ENCODE measurements around the gene USP34.

The USP34 gene

DNA sequence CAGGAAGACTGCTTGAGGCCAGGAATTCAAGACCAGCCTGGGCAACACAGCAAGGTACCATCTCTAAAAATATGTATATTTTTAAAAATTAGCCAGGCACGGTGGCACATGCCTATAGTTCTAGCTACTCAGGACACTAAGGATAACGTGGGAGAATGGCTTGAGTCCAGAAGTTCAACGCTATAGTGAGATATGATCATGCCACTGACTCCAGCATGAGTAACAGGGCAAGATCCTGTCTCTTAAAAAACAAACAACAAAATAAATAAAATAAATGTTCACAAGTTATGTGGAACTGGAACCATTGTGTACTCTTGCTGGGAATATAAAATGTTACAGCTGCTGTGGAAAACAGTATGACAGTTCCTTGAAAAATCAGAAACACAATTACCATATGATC is 47.2 kb downstream of the USP34 start:
- TF ChIP-seq, protein P1, sequence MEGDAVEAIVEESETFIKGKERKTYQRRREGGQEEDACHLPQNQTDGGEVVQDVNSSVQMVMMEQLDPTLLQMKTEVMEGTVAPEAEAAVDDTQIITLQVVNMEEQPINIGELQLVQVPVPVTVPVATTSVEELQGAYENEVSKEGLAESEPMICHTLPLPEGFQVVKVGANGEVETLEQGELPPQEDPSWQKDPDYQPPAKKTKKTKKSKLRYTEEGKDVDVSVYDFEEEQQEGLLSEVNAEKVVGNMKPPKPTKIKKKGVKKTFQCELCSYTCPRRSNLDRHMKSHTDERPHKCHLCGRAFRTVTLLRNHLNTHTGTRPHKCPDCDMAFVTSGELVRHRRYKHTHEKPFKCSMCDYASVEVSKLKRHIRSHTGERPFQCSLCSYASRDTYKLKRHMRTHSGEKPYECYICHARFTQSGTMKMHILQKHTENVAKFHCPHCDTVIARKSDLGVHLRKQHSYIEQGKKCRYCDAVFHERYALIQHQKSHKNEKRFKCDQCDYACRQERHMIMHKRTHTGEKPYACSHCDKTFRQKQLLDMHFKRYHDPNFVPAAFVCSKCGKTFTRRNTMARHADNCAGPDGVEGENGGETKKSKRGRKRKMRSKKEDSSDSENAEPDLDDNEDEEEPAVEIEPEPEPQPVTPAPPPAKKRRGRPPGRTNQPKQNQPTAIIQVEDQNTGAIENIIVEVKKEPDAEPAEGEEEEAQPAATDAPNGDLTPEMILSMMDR (IDR thresholded peaks at IDR 0.05; ENCODE audit: insufficient read depth, low read depth, low read length, missing control alignments), result no peak
- no peak overlapping the region for H3K4me3 ChIP-seq (ENCODE audit: low read depth, low read length)
- no peak for DNase-seq (ENCODE audit: low read depth)

DNA sequence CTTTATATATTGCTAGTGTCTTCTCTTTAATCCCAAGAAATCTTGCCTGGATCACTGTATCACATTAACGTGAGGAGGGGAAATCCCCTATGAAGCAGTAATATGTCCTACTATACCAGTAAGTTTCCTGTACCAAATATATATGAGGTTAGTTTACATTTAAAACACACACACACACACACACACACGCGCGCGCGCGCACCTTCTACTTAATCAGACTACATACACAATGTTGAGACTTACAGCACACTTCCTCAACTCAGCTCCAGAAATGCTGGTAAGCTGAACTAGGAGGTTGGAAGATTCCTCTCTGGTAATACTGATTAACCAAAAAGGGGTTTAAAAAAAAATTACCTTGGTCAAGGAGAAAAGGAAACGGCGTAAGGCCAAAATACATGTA is 49.3 kb downstream of the USP34 start:
- no peak overlapping the region for H3K4me3 ChIP-seq (ENCODE audit: low read depth, low read length)
- no peak for DNase-seq (ENCODE audit: low read depth)
- TF ChIP-seq, protein P1 (IDR thresholded peaks at IDR 0.05; ENCODE audit: insufficient read depth, low read depth, low read length, missing control alignments), result no peak

DNA sequence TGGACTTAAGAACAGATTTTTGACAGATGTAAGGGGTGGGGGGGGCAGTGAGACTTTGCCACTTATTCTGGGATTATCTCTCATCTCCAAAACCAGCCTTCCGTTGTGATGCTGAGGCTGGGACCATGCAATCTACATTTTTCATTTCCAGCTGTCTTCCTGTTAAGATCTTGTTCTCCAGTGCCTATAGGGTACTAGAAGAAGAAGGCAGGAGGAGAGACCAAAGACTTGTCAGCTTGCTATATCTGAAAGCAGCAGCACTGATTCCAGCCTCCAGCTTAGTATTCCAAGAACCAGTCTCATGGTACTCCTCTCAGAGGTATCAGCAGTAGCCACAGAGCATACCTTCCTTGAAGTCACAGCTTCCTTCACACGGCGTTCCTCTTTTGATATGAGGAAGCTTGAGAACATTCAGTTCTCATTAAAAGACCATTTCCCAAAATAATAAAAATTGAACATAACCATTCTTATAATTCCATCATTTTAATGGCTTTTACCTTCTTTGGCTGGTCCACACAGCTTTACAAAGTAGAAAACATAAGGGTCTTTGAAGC is 49.8 kb downstream of the USP34 start:
- H3K4me3 ChIP-seq (ENCODE audit: low read depth, low read length), result no peak overlapping the region
- TF ChIP-seq, protein P1 (IDR thresholded peaks at IDR 0.05; ENCODE audit: insufficient read depth, low read depth, low read length, missing control alignments), result no peak
- no peak for DNase-seq (ENCODE audit: low read depth)

DNA sequence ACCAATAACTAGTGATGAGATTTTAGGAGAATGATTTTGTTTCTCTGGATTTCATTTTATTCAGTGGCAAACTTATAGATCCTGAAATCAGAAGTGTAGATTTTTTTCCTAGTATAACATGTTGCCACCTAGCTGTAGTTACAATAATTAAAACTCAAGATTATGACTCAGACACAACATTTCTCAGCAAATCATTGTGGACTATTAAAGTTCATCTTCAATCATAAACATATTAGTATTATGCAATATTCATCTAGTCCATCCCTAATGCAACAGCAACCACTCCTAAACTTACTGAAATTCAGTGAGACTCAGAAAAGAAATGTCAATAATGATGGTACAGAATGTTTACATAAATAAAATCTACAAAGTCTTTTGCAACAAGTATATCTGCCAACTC is 51.3 kb downstream of the USP34 start:
- TF ChIP-seq, protein P1 (IDR thresholded peaks at IDR 0.05; ENCODE audit: insufficient read depth, low read depth, low read length, missing control alignments), result no peak
- H3K4me3 ChIP-seq (ENCODE audit: low read depth, low read length), result no peak overlapping the region
- no peak for DNase-seq (ENCODE audit: low read depth)

DNA sequence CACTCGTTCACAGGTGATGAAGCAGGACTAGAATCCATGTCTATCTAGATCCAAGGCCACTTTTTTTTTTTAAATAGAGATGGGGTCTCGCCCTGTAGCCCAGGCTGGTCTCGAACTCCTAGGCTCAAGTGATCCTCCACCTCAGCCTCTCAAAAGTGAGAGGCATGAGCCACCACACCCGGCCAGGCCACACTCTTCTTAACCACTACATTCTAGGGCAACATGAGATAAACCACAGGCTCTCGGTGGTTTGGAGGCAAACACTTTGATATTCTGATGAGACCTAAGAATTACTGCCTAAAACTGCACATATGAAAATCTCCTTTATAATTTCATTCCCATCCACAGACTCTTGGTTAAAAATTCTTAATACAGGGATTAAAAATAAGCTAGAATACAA is 51.8 kb downstream of the USP34 start:
- no peak overlapping the region for H3K4me3 ChIP-seq (ENCODE audit: low read depth, low read length)
- DNase-seq (ENCODE audit: low read depth), result peak; percentile 61

DNA sequence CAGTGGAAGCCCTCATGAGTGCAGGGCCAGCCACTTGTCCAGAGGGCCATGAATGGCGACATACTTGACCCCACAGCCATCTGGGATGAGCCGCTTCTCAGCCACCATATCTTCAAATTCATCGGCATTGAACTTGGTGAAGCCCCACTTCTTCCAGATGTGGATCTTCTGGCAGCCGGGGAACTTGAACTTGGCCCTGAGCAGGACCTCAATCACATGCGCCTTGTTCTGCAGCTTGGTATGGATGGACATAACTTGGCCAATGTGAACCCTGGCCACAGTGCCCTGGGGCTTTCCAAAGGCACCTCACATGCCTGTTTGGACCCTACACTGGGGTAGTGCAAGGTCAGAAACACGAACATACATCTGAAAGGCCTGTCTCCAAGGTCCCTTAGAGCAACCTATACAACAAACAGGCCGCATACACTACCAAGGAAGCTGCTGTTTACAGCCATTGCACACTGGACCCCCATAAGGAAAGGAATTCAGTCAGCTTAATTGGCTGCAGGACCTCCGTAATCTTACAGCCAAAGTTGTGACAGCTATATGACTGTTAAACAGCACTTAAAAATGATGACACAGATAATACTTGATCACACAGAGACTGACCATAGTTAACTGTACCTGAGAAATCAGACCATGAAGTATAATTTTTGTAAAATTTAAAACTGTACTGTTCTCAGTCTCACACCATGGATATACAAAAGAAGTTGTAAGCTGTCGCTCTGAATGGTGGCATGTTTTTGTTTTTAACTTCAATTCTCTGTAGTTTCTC is 53.8 kb downstream of the USP34 start:
- H3K4me3 ChIP-seq (ENCODE audit: low read depth, low read length), result no peak overlapping the region
- TF ChIP-seq, protein P1 (IDR thresholded peaks at IDR 0.05; ENCODE audit: insufficient read depth, low read depth, low read length, missing control alignments), result no peak
- no peak for DNase-seq (ENCODE audit: low read depth)

More for the DNA sequence above, 51.8 kb downstream of the USP34 start:
- TF ChIP-seq, protein P1 (IDR thresholded peaks at IDR 0.05; ENCODE audit: insufficient read depth, low read depth, low read length, missing control alignments), result no peak
